OCI-LY1 (cell line): ENCODE results near the gene RPL10L.

Experiments
- H2AFZ ChIP-seq: fragments of 200-600 bp; sonication (generic), shearing (Covaris generic); 2 replicates; pipeline ENCODE4 v1.6.0; 2014; ENCODE audit warnings: antibody characterized with exemption, mild to moderate bottlenecking, low read length
- H3F3A ChIP-seq: fragments of 200-600 bp; sonication (generic), shearing (Covaris generic); 2 replicates; pipeline ENCODE4 v1.6.0; 2014; ENCODE audit warnings: mild to moderate bottlenecking, antibody characterized with exemption, low read length, moderate library complexity; ENCODE audit not compliant: insufficient read depth
- H3K27ac ChIP-seq: fragments of 200-600 bp; sonication (generic); 2 replicates; pipeline ENCODE4 v1.5.1; 2014; ENCODE audit warnings: low read length, mixed run types, mild to moderate bottlenecking, low read depth; ENCODE audit not compliant: poor library complexity, severe bottlenecking
- H3K27me3 ChIP-seq: fragments of 200-600 bp; sonication (generic); 2 replicates; pipeline ENCODE4 v1.6.0; 2014; ENCODE audit warnings: antibody characterized with exemption, mild to moderate bottlenecking, low read length, moderate library complexity; ENCODE audit not compliant: insufficient read depth
- H3K36me3 ChIP-seq: fragments of 200-600 bp; sonication (generic); 2 replicates; pipeline ENCODE4 v1.6.1; 2014; ENCODE audit warnings: mild to moderate bottlenecking, antibody characterized with exemption, low read length, moderate library complexity, mixed read lengths; ENCODE audit not compliant: insufficient read depth
- H3K4me1 ChIP-seq: fragments of 200-600 bp; sonication (generic); 2 replicates; pipeline ENCODE4 v1.5.1; 2014; ENCODE audit warnings: mild to moderate bottlenecking, low read length, moderate library complexity; ENCODE audit not compliant: insufficient read depth, severe bottlenecking
- H3K4me2 ChIP-seq: fragments of 200-600 bp; sonication (generic), shearing (Covaris generic); 2 replicates; pipeline ENCODE4 v1.6.1; 2014; ENCODE audit warnings: low read length
- H3K4me3 ChIP-seq: fragments of 200-600 bp; sonication (generic); 2 replicates; pipeline ENCODE4 v1.5.1; 2014; ENCODE audit warnings: low read length, low read depth, mild to moderate bottlenecking, mixed read lengths; ENCODE audit not compliant: poor library complexity, severe bottlenecking
- H3K79me2 ChIP-seq: fragments of 200-600 bp; shearing (Covaris generic); 2 replicates; pipeline ENCODE4 v1.6.1; 2016; ENCODE audit warnings: mixed run types, low read length, mixed read lengths; ENCODE audit not compliant: insufficient read depth
- H3K9ac ChIP-seq: fragments of 200-600 bp; sonication (generic), shearing (Covaris generic); 2 replicates; pipeline ENCODE4 v1.6.1; 2014; ENCODE audit warnings: mild to moderate bottlenecking, low read length, mixed read lengths
- H3K9me2 ChIP-seq: fragments of 200-600 bp; sonication (generic), shearing (Covaris generic); 2 replicates; pipeline ENCODE4 v1.6.1; 2014; ENCODE audit warnings: low read depth, mild to moderate bottlenecking, low read length, mixed read lengths
- H3K9me3 ChIP-seq: fragments of 200-600 bp; shearing (Covaris generic); 2 replicates; pipeline ENCODE4 v1.6.1; 2014; ENCODE audit warnings: low read length, mixed read lengths
- H4K20me1 ChIP-seq: fragments of 200-600 bp; sonication (generic), shearing (Covaris generic); 2 replicates; pipeline ENCODE4 v1.6.0; 2016; ENCODE audit warnings: mild to moderate bottlenecking, low read length; ENCODE audit not compliant: insufficient read depth
- EZH2 ChIP-seq: fragments of 200-600 bp; sonication (generic), shearing (Covaris generic); IDR thresholded peaks from 2 replicates; pipeline ENCODE4 v1.8.0; 2017; ENCODE audit warnings: borderline replicate concordance, mixed run types, mild to moderate bottlenecking, antibody characterized with exemption, low read length, moderate library complexity, mixed read lengths
- TF ChIP-seq, protein P1 (sequence below): fragments of 200-600 bp; sonication (generic), shearing (Covaris generic); IDR thresholded peaks from 2 replicates; pipeline ENCODE4 v1.5.1; 2017; ENCODE audit warnings: mild to moderate bottlenecking, antibody characterized with exemption, low read length, moderate library complexity, mixed read lengths

RPL10L gene

DNA sequence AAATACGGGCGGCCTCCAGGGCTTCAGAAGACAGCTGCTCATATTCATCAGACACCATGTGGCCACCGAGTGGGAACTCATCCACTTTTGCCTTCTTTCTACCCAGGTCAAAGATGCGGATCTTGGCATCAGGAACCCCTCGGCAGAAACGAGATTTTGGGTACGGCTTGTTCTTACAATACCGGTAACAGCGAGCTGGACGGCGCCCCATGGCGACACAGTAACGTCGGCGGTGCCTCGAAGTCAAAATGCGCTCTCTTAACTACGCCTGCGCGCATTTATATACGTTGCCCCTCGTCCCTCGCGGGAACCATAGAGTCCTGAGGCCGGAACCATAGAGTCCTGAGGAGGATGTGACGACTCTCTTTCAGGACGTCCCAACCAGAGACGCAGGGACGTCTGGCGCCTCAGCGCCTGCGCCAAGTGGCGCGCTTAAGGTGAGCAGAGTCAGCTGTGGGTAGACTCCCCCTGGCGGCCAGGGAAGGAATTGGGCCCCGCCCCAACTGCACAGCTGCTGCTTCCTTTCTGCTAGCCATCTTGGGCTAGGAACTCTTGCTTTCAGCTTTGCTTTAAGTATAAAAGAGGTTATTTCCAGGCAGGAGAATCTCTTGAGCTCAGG lies at the start of gene RPL10L:
TSS of gene RPL10L (minus strand) at position 256 of the 619 bp plus-strand sequence. CDS start at position 211, 45 bp downstream.
- Histone ChIP-seq H3K27me3 (no peaks in the 10 kb centered on the region), H3K9me3 (no peaks in the 10 kb centered on the region), H3K27ac (no peak within 1 kb of the TSS), H3K36me3 (no peaks in the 10 kb centered on the region), H3K4me1 (no peaks in the 10 kb centered on the region), H3K9ac (no peak within 1 kb of the TSS), H4K20me1 (no peaks in the 10 kb centered on the region), H3K4me2 (no peak within 1 kb of the TSS), H3K4me3 (no peak within 1 kb of the TSS), H2AFZ (no peak within 1 kb of the TSS), H3K9me2 (no peaks in the 10 kb centered on the region), H3F3A (no peaks in the 10 kb centered on the region), H3K79me2 (no peaks in the 10 kb centered on the region)
- TF ChIP-seq, protein P1, sequence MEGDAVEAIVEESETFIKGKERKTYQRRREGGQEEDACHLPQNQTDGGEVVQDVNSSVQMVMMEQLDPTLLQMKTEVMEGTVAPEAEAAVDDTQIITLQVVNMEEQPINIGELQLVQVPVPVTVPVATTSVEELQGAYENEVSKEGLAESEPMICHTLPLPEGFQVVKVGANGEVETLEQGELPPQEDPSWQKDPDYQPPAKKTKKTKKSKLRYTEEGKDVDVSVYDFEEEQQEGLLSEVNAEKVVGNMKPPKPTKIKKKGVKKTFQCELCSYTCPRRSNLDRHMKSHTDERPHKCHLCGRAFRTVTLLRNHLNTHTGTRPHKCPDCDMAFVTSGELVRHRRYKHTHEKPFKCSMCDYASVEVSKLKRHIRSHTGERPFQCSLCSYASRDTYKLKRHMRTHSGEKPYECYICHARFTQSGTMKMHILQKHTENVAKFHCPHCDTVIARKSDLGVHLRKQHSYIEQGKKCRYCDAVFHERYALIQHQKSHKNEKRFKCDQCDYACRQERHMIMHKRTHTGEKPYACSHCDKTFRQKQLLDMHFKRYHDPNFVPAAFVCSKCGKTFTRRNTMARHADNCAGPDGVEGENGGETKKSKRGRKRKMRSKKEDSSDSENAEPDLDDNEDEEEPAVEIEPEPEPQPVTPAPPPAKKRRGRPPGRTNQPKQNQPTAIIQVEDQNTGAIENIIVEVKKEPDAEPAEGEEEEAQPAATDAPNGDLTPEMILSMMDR, result peak; percentile 56
- TF ChIP-seq EZH2, result no peak

DNA sequence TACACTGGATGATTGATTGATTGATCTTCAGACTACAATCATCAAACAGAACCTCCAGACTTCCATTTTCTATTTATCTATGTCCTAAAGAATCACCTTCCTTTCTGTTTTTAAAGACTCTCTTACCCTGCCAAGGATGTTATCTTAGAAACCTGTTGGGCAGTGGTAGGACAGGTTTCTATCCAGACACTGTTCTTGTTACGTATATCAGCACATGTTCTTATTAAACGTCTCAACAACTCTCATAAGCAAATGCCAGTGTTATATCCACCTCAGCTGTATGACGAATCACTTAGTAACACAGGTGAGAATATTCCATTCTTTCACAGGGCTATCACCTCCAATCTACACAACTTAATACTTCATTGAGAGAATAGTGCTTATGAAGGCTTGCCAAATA lies 40.2 kb upstream of the RPL10L start:
- no peak for TF ChIP-seq EZH2
- TF ChIP-seq, protein P1, result no peak
- Histone ChIP-seq H3K36me3 (no peaks in the 10 kb centered on the region), H3K4me3 (no peak overlapping the region), H4K20me1 (no peaks in the 10 kb centered on the region), H3K27me3 (no peaks in the 10 kb centered on the region), H3K4me1 (no peaks in the 10 kb centered on the region), H3K9ac (no peak overlapping the region), H3K9me2 (no peaks in the 10 kb centered on the region), H3K27ac (no peak overlapping the region), H3K79me2 (no peaks in the 10 kb centered on the region), H3F3A (no peaks in the 10 kb centered on the region), H2AFZ (no peak overlapping the region), H3K4me2 (no peak overlapping the region), H3K9me3 (no peaks in the 10 kb centered on the region)

DNA sequence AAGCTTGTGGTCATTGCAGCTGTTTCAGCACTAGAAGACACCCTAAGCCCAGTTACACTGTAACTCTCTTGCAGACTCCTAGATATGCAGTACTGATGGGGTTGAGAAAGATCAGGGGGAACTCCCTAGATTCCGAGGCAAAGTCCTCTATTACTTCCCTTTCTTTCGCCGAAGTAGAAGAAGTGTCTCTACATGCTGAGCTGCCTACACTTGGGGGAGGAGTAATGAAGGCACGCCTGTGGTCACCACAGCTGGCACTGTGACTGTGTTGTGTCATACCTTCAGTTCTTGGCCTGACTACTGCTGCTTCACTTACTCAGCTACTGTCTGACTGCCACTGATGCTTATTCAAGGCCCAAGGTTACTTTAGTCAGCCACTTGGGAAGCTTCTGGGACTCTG lies 35.1 kb upstream of the RPL10L start:
- Histone ChIP-seq H3K9ac (no peak overlapping the region), H3K4me2 (no peak overlapping the region), H3K4me1 (no peaks in the 10 kb centered on the region), H3K4me3 (no peak overlapping the region), H3K27me3 (no peaks in the 10 kb centered on the region), H3K79me2 (no peaks in the 10 kb centered on the region), H3K36me3 (no peaks in the 10 kb centered on the region), H3K9me3 (no peaks in the 10 kb centered on the region), H4K20me1 (no peaks in the 10 kb centered on the region), H2AFZ (no peak overlapping the region), H3F3A (no peaks in the 10 kb centered on the region), H3K9me2 (no peaks in the 10 kb centered on the region), H3K27ac (no peak overlapping the region)
- TF ChIP-seq EZH2, result no peak
- TF ChIP-seq, protein P1, result no peak
